CD4-positive, alpha-beta T cell treated with Interleukin-12 subunit alpha and Interleukin-12 subunit beta, for 1 hour (primary cell): Measurements from ENCODE around the gene ING1.
"Not testable (repeated sequence)": the region's sequence is repeated elsewhere in the genome, so short reads cannot be mapped to it uniquely, and the experiment has no call there.

Source experiments
- DNase-seq: peaks from one replicate; pipeline ENCODE4 v3.0.0-alpha.2; 2020

The ING1 gene

DNA sequence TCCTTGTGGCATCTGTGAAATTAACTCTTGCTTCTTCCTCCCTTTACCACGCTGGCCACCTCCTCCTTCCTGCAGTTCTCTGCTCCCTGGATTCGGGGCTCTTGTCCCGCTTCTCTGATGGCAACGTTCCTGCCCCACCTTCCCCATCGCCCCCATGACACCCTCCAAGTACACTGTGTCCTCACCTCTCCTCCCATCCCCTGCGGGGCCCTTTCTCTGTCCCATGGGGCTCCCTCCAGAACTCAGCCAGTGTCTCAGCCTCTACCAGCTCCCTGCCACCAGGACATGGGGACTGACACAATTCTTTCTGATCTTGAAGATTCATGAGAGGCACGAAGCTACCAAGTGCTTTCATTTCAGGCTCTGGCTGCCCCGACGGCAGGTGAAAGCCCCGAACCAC lies 16.7 kb upstream of the ING1 start:
- no peak for DNase-seq

DNA sequence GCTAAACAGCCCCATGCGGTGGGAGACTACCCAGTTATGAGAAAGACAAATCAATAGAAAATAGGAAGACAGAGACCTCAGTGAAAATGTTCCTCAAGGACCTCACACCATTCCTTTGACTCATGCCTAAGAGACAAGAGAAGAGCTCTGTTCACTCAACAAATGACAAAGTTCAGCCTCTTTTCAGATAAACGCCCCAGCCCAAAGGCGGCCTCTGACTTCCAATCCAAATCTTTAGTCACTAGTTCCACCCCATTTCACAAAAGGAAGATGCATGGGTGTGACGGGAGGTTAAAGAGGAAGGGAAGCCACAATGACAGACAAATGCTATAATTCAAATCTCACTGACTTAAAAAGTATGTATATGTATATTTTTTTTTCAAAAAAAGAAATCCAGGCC lies 15.7 kb upstream of the ING1 start:
- no peak for DNase-seq

DNA sequence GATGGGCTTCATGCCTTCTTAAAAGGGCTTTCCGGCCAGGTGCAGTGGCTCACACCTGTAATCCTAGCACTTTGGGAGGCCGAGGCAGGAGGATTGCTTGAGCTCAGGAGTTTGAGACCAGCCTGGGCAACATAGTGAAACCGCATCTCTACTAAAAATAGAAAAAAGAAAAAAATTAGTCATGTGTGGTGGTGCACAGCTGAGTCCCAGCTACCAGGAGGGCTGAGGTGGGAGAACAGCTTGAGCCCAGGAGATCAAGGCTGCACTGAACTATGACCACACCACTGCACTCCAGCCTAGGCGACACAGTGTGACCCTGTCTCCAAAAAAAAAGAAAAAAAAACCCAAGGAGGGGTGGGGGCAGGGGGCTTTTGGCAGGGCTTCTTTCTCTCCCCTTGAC lies 14.8 kb upstream of the ING1 start:
- DNase-seq, result no peak

DNA sequence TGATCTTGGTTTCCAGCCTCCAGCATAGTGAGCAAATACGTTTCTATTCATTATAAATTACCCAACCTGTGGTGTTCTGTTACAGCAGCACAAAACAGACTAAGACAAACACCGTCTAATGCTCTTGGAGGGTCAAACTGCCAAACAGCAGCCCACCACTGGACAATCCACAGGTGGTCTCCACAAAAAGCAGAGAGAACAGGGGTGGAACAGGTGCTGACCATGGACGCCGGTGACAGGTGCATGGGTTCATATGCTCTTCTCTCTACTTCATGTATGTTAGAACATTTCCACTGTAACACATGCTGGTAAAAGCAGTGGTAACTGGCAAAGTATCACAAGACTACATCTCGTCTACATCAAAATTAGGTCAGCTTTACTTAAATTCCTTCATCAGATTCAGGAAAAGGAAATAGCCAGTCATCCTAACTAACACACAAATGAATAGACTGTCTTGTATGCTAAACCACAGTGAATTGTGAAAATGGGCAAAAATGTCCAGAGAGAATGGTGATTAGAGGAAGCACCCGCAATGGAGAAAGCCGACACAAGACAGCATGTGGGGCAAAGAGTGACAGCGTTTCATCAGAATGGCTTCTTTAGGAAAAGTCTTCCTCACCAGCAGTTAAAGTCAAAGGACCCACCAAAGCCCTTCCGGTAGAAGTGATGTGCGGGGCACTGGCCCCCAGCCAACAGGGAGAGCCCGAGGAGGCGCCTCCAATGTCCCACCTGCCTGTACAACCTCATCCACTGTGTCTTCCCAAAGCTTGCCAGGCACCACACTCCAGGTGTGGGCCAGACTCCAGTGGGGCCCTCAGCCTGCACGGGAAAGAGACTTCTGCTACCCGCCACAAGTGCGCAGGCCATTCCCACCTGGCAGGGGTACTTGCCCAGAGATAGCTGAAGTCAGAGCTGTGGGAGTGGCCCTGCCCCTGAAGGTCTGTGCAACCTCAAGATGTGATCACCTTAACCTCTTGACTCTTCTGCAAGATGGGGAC lies 14.1 kb upstream of the ING1 start:
- no peak for DNase-seq

DNA sequence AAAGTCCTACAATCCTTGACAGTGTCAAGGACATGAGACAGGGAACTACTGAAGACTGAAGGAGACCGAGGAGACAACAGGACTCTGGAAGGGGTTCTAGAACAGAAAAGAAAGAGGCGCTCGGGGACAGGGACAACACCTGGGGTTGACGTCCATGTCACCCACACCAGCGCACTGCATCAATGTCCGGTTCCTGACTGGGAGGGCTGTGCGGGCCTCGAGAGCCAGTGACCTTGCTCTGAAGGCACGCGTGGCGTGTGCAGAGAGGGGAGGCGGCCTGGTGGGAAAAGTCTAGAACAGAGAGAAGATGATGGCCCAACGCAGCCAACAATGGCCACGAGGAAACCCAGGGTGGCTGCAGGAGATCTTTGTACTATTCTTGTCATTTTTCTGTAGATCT lies 13.3 kb upstream of the ING1 start:
- DNase-seq, result no peak

DNA sequence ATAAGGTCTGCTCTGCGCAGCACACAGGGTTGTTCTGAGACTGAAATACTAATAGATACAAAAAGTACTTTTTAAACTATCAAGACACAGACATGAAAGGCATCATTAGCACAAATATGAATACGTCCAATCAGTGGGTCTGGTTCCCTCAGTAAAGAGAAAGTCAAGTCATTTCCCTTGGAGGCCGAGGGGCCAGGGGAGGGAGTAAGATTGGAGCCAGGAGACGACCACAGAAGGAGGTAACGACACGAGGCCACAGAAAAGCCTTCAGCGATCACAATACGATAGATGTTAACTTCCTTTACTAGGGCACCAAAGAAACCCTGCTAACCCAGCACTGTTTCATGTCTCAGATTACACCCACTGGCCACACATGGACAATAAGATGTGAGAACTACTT lies 12.9 kb upstream of the ING1 start:
- no peak for DNase-seq

DNA sequence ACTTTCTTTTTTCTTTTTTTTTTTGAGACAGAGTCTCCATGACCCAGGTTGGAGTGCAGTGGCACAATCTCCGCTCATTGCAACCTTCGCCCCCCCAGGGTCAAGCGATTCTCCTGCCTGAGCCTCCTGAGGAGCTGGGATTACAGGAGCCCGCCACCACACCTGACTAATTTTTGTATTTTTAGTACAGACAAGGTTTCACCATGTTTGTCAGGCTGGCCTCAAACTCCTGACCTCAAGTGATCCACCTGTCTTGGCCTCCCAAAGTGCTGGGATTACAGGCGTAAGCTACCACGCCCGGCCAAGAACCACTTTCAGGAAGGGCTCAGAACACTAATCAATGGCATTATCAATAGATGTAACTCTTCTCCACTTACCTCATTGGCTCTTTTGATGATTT lies 12.4 kb upstream of the ING1 start:
- DNase-seq, result not testable (repeated sequence)

DNA sequence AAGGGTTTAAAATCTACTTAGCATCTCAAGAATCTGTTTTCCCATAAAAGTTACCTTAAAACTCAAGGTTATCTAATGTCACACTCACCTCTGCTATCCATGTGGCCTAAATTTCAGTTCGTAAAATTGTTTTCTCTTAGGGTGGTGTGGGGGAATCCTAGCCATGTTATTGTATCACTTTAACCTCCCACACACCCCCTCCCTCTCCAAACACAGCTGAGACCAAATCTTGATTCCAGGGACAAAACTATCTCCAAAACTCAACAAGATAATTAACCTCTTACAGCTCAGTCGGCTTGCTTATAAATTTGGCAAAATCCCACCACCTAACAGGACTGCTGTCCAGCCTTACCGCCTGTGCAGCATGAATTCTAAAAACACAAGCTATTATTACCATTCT lies 11.4 kb upstream of the ING1 start:
- no peak for DNase-seq

DNA sequence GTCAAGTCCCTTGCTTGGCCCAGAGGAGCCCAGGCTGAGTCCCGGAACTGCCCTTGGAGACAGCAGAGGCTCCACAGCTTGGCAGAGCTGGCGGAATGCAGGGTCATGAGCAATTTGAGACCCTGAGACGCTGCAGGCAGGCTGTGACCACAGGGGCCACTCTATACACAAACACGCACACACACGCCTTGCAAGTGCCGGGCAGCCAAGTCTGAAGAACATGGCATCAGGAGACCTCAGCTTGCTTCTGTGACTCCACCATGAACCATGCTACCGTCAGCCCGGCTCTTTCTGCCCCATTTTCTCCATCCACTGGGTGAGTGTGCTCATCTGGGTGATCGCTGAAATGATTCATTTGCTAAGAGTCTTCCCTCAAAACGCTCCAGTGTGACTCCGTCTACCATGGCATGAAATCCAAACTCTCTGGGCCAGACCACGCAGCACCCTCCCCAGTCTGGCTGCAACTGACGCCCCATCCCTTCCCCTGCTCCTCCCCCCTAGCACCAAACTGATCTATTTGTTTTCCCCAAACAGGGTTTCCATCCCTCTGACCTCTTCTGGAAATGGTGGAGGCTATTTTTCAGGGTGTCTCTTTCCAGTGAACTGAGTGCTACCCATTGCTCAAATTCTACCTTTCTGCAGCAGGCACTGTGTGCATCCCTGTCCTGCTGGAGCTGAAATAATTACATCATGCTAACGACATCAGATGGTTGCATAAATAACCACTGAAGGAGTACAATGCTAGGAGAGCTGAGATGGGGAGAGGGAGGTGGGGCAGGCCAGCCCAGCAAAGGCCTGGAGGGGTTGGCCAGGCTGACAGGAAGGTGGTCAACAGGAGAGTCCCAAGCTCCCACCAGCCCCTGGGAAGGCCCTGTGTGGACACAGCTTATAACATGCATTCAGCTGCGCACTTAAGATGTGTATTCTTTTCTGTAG lies 10.6 kb upstream of the ING1 start:
- DNase-seq, result no peak

DNA sequence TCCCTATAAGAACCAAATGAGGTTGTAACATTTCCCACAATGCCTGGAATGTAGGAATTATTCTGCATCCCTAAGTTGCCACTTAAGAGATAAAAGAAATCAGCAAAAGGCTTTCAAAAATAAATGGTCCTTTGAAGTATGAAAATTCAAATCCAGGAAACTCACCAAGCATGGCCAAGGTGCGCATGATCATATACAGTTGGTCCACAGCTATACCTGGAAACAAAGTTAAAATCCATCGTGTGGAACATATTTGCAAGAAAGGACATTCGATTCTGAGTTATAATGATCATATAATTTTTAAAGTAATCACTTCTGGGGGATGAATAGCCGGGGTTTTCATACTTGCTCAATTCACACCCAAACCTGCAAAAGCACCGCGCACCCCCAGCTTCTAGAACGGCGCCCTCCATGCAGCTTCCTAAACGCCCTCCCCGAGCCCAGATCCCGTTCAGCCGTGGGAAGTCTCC lies 8.1 kb upstream of the ING1 start:
- no peak for DNase-seq

DNA sequence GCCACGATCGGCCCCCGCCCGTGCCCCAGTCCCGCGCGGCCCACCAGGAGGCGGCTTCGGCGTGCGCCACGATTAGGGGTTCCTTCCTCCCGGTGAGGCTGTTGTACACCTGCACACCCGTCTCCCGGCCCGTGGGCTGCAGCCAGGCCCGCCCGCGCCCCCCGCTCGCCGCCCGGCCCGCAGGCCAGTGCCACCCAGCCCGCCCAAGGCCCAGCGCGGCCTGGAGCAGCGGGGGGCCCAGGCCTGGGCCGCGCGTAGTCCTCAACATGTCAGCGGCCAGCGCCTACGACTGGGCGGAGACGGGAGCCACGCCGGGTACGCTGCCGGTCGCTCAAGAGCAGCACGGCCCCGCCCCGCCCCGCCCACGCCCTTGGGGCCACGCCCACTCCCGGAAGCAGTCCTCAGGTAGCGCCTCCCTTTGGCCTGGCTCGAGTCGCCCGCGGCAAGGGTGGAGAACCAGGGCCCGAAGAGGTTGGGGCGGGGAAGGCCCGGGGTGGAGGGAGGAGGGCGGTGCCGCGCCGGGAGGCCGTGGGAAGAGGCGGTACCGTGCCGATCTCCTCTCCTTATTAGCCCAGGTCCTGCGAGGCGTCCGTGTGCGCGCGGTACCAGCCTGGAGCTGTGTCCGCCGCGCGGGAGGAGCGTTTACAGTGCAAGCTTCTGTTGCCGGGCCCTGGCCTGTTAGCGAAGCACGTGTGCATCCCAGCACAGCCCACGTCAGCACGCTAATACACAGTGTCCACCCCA lies 7.5 kb upstream of the ING1 start, which contains the start of gene CARS2:
TSS of gene CARS2 (minus strand) at position 291 of the 744 bp plus-strand sequence. CDS start at position 268, 23 bp downstream.
- DNase-seq, result peak; percentile 96

DNA sequence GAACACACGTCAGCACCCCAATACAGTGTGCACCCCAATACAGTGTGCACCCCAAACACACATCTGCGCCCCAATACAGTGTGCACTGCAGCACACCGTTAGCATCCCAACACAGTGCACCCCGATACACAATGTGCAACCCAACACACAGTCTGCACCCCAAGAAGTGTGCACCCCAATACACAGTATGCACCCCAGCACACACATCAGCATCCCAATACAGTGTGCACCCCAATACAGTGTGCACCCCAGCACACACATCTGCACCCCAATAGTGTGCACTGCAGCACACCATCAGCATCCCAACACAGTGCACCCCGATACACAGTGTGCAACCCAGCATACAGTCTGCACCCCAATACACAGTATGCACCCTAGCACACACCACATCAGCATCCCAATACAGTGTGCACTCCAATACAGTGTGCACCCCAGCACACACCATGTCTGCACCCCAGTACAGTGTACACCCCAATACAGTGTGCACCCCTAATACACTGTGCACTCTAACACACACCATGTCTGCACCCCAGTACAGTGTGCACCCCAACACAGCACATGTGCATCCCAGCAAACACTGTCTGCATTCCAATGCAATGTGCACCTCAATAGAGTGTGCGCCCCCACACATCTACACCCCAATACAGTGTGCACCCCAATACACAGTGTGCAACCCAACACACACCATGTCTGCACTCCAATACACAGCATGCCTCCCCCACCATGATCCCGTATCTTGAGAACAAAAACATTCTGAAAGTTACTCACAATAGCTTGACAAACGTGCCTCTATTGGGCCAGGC lies 6.7 kb upstream of the ING1 start:
- no peak for DNase-seq

DNA sequence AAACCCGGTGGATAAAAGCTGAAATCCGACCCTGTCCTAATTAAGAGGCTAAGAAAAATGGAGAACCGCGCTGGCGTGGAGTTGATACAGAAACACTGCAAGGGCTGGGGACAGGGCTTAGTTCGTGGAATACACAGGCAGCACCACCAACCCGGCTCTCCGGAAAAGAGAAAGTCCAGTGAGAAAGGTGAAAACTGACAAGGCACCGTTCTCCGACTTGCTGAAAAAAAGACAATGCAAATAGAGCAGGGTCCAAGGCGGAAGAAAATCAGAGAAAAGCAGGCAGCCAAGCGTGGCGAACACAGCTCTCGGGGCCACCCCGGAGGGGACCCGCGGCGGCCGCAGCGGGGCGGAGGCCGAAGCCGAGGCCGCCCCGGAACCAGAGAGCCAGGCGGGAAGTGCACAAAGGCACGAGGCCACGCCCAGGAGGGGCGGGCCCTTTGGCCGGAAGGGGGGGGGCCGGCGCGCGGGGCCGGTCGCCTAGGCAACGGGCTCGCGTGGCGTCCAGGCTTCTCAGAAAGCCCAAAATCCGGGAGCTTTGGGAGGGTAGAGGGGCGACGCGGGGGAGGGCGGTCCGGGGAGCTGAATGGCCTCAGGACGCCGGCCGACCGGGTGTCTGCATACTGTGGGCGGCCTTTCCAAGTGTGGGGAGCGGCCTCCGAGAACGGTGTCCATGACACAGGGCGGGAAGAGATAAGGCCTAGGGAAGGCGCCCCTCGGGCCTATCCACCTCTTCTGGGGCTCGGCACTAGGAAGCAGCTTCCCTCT lies 1.2 kb upstream of the ING1 start:
- DNase-seq, result peak; percentile 87

DNA sequence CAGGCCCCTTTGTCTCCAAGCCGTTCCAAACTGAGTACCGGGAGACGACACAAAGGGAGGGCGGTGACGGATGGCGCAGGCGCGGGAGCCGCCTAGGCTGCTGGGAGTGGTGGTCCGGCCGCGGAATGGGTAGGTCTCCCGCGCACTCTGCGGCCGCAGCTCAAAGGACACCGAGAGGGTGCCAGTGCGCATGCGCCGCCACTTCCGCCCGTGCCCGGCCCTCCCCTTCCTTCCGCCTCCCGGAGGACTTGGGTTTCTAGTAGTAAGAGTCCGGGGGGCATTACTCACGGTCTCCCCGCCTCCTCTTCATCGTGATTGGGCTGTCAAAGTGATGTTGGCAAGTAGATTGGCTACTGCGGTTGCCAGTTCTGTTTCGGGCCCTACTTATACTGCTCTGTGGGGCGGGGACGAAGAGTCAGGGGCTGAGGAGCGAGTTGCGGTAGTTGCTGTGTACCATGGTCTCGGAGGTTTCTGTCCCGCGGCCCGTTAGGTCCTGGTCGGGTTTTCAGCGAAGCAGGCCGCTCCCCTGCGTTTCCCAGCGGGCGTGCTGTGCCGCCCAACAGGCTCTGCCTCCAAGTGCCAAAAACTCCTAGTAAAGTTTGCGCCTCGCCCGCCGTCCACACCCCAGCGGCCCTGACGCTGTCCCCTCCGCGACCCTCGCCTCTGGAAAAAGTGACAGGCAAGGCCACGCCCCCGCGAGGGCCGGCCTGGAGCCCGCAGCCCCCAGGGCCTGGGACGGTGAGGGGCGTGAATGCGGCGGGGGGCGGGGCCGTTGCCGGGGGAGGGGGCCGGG lies 455 bp upstream of the ING1 start:
- DNase-seq, result peak; percentile 100

DNA sequence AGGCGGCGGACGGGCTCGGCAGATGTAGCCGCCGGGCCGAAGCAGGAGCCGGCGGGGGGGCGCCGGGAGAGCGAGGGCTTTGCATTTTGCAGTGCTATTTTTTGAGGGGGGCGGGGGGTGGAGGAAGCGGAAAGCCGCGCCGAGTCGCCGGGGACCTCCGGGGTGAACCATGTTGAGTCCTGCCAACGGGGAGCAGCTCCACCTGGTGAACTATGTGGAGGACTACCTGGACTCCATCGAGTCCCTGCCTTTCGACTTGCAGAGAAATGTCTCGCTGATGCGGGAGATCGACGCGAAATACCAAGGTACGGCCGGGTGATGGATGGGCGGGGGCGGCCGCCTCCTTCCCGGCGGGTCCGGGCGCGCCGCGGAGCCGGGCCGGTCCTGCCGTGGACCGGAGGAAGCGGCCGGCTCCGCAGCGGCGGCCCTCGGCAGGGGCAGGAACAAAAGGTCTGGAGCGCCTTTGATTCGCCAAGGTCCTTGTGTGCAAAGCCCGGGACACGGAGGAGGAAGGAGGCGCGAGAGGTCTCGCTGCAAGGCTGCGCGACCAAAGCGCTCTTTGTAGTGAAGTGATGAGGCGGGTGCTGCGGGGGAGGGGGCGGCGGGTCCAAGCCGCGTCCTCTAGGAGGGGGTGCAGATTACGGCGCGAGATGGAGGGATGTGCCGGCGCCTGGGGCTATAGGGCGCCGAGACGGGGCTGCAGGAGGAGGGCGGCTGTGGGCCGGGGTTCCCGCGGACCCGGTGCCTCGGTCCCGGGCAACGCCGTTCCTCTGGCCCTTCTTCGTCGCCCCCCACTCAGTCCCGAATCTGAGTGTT lies 689 bp downstream of the ING1 start:
- DNase-seq, result peak; percentile 82

DNA sequence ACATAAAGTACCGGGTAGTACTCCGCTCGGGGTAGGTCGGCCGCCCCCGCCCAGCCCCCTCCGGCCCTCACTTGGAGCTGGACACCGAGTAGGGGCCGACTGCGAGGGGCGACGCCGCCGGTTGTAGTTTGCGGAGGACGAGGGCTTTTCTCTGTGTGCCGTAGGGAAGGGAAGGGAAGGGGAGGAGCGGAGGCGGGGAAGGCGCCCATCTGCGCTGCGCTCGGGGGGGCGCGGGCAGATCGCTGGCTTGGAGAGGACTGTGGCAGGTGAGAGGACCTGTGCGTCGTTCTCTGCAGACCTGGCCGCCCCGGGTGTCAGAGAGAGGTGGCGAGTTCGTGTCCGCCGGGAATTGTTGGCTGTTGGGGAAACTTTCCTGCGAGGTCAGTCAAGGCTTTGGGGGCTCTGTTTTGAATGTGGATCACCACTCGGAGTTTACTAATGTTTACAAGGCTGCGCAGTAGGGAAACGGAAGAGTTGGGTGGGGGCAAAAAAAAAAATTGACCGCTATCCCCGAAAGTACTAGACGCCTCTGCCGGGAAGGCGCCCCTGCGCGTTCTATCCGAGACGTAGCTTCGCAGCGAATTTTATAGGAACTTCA lies 1.4 kb downstream of the ING1 start:
- DNase-seq, result no peak

DNA sequence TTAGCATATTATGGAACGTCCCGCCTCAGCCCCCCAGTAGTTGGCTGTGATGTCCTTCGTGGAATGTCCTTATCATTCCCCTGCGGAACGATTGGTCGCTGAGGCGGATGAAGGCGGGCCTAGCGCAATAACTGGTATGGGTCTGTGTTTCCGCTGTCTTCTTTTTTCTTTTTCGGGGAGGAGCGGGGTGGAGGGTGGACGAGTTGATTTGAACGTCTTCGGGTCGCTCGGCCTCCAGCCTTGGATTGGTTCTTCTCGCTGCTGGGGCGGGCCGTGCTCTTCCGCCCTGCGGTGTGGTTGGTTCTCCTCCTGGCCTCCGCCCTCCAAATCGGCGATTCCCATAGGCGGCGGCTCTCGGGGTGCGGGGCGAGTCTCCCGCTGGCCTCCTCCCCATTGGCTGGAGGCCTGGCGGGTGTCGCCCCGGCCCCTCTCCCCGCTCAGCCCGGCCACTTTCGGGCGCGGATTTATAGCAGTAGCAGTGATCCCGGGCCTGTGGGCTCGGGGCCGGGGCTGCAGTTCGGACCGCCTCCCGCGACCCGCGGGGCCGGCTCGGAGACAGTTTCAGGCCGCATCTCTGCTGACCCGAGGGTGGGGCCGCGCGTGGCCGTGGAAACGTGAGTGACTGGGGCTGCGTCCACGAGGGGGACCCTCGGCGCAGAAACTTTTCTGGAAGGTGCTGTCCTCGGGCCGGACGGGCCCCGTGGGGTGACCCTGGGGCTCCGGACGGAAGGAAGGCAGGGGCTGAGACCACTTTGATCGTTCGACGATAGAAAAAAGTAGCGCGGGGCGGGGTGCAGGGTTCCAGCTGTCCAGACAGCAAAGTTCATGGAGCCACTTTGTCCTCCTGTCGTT lies 2.1 kb downstream of the ING1 start:
- peak; percentile 99 for DNase-seq

DNA sequence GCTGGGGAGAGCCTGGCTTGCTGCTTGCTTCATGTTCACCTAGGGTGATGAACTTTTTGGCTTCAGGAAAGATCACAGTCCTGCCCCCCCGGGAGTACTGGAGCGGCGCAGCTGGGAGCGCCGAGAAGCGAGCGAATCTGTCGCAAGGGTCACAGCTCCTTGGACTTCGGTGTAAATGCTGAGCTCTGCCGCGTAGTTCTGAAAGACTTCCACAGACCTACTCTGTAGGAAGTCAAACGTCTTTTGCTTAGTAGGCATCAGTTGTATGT lies 2.7 kb downstream of the ING1 start:
- no peak for DNase-seq
